ENCODE measurements around the gene KCNJ13.
"Not testable (repeated sequence)": the region's sequence is repeated elsewhere in the genome, so short reads cannot be mapped to it uniquely, and the experiment has no call there.

KCNJ13 gene

DNA sequence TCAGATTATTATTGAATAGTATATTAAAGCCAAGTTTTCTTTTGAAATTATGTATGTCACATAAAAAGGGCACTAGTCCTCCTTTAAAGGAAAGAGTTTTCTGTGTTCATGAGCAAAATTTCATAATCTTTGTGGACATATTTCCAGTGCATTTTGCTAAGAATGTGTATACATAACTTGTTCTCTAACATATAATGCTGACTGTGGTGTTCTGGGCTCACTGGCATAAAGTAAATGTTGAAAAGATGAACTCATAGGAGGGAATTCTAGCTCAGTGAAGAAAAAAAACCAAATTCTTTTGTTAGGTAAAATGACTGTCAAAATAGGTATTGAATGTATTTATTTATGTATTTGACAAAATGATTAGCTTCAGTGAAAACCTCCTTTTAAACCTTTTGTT, 6.2 kb downstream of the KCNJ13 start:
- no peak for DNase-seq (ENCODE audit: low read depth in 1 of 2, low spot score in 1 of 2)

DNA sequence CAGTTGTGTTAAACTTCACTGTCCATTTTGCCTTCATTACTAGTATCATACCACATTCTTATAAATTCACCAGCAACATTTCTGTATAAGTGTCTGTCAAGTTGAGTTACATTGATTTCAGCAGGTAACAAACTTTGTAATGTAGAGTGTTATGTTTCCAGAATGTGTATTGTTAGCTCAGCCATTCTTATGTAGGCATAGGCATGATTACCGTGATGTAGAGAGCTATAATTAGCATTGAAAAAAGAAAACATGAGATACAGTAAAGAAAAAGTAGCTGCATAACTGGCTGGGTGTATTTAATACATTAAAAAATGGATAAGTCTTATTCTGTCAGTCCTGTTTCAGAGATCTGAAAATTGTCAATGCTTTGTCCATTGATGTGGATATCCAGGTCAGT, 8.5 kb downstream of the KCNJ13 start:
- DNase-seq (ENCODE audit: low read depth in 1 of 2, low spot score in 1 of 2) = no peak

DNA sequence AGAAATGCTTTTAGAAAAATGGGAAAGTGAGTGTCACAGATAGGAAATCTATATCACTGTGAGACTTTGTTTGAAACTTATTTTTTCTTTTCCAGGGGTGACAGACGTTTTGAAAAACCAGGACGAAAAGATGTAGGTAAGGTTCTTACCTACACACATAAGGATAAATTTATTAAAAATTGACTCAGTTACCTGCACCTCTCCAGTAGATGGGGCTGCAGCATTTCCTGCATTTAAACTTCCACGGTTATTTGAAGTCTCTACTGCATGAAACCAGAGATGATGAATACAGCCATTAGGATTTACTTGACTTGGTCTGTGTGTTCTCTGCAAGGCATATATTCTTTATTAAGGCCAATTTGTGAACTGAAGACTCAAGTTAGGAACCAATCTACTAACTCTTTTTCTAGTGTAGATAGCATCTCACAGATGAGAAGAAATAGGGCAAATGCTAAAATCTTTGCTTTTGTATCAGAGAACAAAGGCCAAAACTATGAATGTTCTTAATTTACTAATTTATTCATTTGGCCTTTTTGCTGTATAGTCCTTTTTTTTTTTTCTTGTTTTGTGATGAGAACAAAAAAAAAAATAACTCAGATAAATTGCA, 15.0 kb downstream of the KCNJ13 start:
- DNase-seq (ENCODE audit: low read depth in 1 of 2, low spot score in 1 of 2) = no peak

DNA sequence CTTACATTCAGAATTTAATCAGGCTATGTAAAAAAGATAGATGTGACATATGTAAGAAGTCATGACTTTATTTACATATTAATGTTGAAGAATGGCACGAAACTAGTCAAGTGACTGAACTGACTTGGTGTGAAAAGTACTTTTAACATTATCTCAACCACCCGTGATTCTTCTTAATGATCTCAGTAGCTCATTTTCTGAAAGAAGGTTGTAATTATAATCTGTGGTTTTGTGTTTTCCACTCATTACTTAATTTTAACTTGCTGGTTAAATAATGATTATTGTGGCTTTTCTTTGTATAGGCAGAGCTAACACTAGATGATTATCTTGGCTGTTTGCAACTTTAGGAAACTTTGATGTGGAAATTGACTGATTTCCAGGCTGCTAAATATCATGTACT, 18.5 kb downstream of the KCNJ13 start:
- DNase-seq (ENCODE audit: low read depth in 1 of 2, low spot score in 1 of 2) = no peak

GRCh38 chr2:232750135-232750671, 26.2 kb downstream of the KCNJ13 start:
- no peak for DNase-seq (ENCODE audit: low read depth in 1 of 2, low spot score in 1 of 2)

GRCh38 chr2:232749331-232749730, 27.0 kb downstream of the KCNJ13 start:
- no peak for DNase-seq (ENCODE audit: low read depth in 1 of 2, low spot score in 1 of 2)

DNA sequence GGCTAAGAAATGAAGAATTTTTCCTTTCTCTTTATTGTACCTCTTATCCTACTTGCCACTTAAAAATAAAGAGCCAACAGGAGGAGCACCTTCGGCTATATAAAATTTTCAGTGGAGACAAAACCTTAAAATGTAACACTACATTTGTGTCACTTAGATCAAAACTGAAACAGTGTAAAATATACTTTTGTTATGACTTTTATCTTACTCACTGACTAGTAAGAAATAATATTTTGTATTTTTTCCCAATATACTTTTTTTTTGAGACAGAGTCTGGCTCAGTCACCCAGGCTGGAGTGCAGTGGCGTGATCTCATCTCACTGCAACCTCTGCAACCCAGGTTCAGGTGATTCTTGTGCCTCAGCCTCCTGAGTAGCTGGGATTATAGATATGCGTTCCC, 28.3 kb downstream of the KCNJ13 start:
- DNase-seq (ENCODE audit: low read depth in 1 of 2, low spot score in 1 of 2) = no peak

DNA sequence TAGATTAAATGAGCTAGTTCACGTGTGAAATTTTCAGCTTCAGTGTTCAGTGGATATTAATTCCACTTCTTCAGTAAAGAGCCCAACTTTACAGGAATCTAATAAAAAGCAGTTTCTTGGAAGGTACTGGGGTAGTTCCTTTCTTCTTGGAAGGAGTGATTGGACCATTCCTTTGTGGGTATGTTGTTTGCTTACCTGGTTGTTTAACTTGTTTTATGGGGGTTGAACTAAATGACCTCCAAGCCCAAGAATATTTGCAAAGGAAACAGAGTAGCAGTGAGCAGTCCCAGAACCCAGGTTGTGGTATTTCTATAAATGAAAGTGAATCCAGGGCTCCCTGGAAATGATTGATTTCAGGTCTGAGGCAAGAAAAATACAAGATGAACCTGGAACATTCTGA, 31.4 kb downstream of the KCNJ13 start:
- no peak for DNase-seq (ENCODE audit: low read depth in 1 of 2, low spot score in 1 of 2)

DNA sequence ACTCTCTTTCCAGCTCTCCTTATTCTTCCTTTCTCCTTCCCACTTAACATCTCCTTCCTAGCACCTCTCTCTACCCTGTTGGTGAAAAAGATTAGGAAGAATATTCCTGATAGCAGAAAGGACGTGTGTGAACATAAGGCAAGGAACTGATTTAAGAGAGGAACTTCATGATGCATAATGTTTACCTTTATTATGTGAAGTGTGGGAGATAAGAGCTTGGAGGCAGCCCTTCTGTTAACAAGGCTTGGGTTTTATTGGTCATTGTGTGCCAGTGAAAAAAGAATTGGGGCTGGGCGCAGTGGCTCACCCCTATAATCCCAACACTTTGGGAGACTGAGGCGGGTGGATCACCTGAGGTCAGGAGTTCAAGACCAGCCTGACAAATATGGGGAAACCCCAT, 34.4 kb downstream of the KCNJ13 start:
- no peak for DNase-seq (ENCODE audit: low read depth in 1 of 2, low spot score in 1 of 2)

DNA sequence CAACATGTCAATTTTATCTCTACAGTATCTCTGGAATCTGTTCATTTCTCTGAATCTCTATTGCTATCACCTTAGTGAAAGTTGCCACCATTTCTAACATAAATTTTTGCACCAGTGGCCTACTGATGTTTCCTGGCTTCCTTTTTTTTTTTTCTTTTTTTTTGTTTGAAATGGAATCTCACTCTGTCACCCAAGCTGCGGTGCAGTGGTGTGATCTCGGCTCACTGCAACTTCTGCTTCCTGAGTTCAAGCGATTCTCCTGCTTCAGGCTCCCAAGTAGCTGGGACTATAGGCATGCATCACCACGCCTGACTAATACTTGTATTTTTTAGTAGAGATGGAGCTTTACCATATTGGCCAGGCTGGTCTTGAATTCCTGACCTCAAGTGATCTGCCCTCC, 35.1 kb downstream of the KCNJ13 start:
- DNase-seq (ENCODE audit: low read depth in 1 of 2, low spot score in 1 of 2) = no peak

DNA sequence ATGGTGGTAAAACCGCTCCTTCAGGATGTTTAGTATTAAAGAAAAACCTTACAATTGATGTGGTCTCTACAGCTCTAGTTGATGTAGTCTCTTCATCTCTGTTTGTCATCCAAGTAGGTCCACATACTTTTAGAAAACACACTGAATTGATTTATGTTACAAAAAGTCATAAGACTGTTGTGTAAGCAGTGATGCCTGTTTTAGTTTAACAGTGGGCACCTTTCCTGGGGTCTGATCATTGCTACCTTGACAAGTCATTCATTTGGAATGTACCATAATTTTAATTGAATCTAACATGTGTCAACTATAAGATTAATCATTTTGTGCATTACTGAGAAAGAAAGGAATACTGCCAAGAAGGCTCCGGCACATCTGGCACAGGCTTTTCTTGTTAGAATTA, 44.9 kb downstream of the KCNJ13 start:
- DNase-seq (ENCODE audit: low read depth in 1 of 2, low spot score in 1 of 2) = no peak

DNA sequence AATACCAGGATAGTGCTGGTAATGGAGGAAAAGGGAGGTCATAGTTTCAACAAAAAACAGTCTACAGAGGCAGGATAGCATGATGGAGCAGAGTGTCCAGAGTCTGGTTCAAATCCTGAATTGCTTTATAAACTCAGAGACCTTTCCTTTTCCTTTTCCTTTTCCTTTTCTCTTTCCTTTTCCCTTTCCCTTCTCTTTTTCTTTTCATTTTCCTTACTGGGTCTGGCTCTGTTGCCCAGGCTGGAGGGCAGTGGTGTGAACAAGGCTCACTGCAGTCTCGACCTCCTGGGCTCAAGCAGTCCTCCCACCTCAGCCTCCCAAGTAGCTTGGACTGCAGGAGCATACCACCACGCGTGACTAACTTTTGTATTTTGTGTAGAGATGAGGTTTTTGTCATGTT, 47.6 kb downstream of the KCNJ13 start:
- no peak for DNase-seq (ENCODE audit: low read depth in 1 of 2, low spot score in 1 of 2)

GRCh38 chr2:232723027-232723426, 53.3 kb downstream of the KCNJ13 start:
- DNase-seq (ENCODE audit: low read depth in 1 of 2, low spot score in 1 of 2) = no peak

DNA sequence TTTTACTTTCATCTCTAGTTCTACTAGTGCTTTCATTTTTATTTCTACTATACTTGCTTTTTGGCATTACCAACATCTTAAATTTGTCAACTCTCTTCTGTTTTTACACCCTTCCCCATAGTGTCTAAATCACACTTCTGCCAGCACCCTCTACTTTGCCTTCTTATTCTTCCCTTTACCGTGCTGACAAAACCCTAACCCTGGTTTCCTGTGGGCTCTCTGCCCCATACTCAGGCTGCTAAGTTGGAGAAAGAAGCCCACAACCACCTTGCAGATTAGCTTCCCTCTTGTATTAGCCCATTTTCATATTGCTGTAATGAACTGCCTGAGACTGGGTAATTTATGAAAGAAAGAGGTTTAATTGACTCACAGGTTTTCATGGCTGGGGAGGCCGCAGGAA, 54.5 kb downstream of the KCNJ13 start:
- no peak for DNase-seq (ENCODE audit: low read depth in 1 of 2, low spot score in 1 of 2)

DNA sequence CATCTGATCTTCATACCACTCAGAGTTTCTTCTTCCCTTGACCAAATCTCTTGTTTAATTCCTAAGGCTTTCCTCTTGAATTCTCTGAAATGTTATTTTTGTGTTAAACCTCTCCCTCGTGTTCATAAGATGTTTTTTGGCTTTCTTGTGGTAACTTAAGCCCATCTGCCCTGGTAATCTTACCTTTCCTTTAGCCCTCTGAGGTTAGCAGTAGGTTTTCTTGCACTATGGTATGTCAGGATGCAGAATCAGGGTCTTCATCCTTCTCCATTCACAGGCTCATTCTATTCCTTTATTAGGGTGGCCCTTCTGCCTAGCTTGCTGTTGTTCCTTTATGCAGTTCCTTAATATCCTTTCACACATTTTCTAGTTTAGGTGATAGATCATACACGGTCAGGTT, 55.1 kb downstream of the KCNJ13 start:
- no peak for DNase-seq (ENCODE audit: low read depth in 1 of 2, low spot score in 1 of 2)

- not testable (repeated sequence) for DNase-seq (ENCODE audit: low read depth in 1 of 2, low spot score in 1 of 2)
These were observed 56.3 kb downstream of the KCNJ13 start for GRCh38 chr2:232720056-232720455.

Measured in stimulated activated CD4-positive, alpha-beta T cell treated with anti-CD3 and anti-CD28 coated beads, Interleukin-15, amount 100 ng/mL, for 1 hour (primary cell).